Measurements from ENCODE around the gene HOXA10.

- no peak for TF ChIP-seq POLR2A (IDR thresholded peaks at IDR 0.05)
- no peak for TF ChIP-seq CTCF (IDR thresholded peaks at IDR 0.05)
- no peak for TF ChIP-seq POLR2AphosphoS5 (IDR thresholded peaks at IDR 0.05)
Measured at GRCh38 chr7:27165996-27166530, 8.1 kb downstream of the HOXA10 start.

All from stomach (tissue), 4 donors.